Stimulated activated CD8-positive, alpha-beta memory T cell treated with anti-CD3 and anti-CD28 coated beads, Interleukin-15, amount 100 ng/mL, for 24 hours (primary cell): ENCODE results near the gene BCL2L11.
"Not testable (repeated sequence)": the region's sequence is repeated elsewhere in the genome, so short reads cannot be mapped to it uniquely, and the experiment has no call there.

Source experiments
- DNase-seq: peaks from one replicate; pipeline ENCODE4 v3.0.0-alpha.2; 2020; ENCODE audit warnings: low read depth

The BCL2L11 gene, protein sequence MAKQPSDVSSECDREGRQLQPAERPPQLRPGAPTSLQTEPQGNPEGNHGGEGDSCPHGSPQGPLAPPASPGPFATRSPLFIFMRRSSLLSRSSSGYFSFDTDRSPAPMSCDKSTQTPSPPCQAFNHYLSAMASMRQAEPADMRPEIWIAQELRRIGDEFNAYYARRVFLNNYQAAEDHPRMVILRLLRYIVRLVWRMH

GRCh38 chr2:111120253-111121027 is at the start of gene BCL2L11:
BCL2L11 (plus strand) TSS chr2:111120914; CDS start chr2:111123746, 2,832 bp downstream.
- peak; percentile 82 for DNase-seq

DNA sequence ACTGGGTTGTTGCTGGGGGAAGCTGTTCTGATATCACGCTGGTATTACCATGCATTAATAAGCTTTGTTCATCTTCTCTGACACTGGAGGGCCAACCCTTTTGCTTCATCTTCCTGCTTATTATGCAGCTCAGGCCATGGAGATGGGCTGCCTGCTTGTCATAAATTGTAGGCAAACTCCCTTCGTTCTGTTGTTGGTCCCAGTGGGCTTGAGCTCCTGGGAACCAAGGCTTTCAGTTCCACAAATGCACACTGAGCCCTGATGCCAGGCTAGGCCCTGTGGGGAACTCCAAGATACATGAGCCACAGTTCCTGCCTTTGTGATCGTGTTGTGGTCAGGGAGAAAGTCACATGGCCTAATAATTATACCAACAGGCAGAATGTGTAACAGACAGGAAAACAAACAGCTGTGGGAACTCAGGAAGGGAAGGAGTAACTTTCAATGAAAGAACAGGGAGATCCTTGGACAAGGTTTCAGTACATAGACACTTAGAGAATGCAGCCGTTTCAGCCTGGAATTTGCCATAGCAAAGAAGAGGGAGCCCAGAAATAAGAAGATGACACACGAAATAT is 49.0 kb upstream of the BCL2L11 start:
- DNase-seq: no peak

DNA sequence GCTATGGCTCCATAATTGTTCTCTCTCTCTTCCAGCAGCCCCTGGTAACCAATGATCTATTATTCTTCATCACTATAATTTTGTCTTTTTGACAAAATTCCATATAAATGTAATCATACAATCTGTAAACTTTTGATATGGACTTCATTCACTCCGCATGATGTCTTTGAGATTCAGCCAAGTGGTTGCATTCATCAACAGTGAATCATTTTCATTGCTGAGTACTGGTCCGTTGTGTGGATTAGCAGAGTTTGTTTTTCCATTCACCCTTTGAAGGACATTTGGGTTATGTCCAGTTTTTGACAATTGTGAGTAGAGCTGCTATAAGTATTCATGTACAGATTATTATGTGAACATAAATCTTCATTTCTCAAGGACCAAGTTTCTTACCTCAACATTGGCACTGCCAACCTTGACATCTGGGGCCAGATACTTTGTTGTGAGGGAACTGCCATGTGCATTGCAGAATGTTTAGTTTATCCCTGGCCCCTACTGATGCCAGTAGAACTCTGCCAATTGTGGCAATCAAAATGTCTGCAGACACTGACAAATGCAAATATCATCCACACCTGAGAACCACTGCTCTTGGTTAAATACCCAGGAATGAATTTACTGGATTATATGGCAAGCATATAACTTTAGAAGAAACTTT is 48.4 kb upstream of the BCL2L11 start:
- no peak for DNase-seq

DNA sequence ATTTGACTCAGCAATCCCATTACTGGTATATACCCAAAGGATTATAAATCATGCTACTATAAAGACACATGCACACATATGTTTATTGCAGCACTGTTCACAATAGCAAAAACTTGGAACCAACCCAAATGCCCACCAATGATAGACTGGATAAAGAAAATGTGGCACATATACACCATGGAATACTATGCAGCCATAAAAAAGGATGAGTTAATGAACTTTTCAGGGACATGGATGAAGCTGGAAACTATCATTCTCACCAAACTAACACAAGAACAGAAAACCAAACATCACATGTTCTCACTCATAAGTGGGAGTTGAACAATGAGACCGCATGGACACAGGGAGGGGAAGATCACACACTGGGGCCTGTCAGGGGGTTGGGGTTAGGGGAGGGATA is 38.1 kb upstream of the BCL2L11 start:
- DNase-seq: not testable (repeated sequence)

DNA sequence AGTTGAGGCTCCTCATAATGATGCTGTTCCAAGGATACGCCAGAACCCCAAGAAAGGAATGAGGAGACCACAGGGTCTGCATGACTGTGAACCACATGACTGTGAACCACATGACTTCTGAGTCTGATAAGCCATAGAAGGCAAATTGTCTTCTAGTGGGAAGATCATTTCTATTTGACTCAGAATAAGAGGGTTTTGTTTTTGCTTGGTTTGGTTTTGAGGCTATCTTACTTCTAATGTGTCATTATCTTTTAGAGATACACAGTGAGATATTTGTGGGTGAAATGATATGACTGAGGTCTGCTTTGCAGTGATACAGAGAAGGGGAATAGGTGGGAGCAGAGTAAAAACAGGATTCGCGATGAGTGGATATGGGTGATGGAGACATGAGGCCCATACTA is 28.9 kb upstream of the BCL2L11 start:
- DNase-seq: no peak

GRCh38 chr2:111094691-111095090 is 26.0 kb upstream of the BCL2L11 start:
- no peak for DNase-seq

DNA sequence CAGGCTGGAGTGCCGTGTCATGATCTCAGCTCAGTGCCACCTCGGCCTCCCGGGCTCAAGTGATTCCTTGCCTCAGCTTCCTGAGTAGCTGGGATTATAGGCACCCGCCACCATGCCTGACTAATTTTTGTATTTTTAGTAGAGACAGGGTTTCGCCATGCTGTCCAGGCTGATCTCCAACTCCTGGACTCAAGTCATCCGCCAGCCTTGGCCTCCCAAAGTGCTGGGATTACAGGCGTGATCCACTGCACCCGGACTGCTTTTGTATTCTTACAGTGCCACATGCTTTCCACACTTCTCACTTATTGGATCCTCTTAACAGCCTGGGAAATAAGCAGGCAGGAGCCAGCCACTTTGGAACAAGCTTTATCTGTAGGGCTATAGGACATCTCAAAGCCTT is 25.3 kb upstream of the BCL2L11 start:
- DNase-seq: no peak

- DNase-seq: no peak
Observed at GRCh38 chr2:111099402-111099801, 21.3 kb upstream of the BCL2L11 start.

DNA sequence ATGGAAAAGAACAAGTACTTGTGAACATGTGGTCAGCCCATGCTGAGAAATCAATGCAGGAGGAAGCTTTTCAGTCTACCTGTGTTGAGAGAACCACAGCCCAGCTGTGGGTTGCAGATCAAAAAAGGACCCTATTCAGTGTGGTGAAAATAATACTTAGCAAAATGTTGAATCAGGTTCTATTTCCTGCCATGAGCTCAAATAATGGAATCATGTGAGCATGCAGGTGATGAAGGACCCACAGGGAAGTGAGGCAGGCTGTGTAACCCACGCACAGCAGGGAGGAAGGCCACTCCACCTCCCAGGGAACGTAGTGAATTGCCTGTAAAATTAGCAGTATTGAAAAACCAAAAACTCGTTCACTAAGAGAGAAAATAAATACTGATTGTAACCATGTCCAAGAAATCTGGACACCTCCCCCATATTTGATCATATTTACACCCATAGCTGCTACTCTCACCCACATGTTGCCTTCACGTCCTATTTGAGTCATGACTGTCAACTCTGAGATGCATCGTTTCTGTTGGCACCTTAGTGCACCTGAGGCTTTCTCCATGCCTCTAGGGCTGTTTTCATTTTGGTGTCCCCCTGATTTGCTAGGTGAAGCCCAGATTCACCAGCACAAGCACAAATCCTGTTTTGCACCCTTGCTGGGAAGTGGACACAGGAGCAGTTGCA is 20.5 kb upstream of the BCL2L11 start:
- no peak for DNase-seq

DNA sequence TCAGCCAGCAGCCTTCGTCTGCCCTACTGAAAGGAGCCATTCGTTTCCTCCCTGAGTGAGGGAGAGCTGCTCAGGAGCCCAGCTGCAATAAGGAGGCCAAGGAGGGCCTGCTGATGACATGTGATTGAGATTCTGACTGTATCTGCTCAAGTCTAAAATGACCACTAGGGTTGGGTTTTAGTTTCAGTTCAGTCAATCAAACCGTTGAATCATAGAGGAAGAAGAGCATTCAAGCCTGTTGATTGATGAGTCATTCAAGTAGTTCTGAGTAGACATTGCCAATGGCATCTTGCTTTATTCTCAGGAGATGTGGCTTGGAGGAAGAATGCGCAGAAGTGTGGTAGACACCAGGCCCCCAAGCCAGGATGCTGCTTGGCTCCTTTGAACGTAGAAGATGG is 19.9 kb upstream of the BCL2L11 start:
- no peak for DNase-seq

DNA sequence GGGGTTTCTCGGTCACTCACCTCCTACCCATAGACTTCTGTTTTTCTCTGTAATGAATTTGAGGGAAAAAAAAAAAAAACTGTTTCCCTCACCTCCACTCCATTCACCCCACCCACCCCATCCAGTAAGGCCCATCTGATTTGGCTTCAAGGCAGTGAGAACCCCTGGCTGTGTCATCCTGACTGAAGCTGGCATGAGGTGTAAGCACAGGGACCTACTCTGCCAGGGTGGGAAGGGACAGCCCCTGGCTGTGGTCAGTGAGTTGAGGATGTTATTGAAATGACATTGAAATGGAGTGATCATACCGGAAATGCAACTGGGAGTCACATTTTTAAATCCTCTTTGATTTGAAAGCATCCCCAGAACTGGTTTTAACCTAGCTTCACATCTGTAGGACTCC is 19.1 kb upstream of the BCL2L11 start:
- DNase-seq: no peak

- DNase-seq: no peak
Observed at GRCh38 chr2:111102216-111102615, 18.5 kb upstream of the BCL2L11 start.

DNA sequence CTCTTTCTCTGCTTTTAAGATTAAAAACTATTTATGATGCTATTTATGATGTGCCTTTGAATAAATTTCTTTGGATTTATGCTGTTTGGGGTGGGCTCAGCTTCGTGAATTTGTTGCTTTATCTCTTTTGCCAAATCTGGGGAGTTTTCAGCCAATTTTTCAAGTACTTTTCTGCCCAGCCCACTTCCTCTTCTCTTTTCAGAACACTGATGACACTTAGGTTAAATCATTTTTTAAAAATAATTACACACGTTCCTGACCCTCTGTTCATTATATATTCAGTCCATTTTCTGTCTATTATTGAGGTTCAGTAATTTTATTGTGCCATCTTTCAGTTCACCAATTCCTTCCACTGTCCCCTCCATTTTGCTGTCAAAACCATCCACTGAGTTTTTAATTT is 14.8 kb upstream of the BCL2L11 start:
- DNase-seq: no peak

DNA sequence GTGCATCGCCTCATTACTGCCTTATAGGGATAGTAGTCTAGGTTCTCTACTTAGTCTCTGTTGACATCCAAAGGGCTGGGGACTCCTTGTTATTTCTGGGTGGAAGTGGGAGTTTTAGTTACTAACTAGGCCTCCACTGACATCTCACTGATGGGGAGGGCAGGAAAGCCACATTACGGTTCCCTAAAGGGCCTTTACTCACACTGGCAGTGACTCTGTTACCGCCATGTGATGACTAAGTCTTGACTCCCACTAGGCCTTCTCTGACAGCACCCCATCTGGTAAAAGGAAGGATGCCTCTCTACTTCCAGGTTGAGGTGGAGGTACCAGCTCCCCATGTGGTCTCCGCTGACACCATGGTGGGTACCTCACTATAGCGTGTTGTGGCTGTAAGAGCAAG is 14.0 kb upstream of the BCL2L11 start:
- DNase-seq: no peak

DNA sequence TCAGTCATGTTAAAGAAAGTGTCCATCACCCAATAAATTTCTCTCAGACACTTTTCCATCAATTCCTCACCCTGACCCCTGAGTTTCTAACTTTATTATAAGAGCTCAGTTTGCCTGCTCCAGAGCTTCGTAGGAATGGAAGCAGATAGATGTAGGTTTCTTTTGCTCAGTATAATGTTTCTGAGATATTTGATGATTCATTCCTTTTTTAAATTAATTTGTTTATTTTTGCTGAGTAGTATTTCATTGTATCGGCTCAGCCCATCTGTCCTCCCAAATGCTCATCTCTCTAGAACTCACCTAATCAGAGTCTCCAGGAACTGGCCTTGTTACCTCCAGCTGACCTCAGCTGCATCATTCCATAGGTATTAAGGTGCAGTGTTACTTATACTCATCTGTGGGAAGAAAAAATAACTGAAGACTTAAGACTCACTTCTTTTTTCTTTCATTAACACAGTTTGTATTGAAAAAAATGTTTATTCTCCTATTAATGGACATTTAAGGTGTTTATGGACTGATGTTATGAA is 11.9 kb upstream of the BCL2L11 start:
- DNase-seq: no peak

GRCh38 chr2:111111101-111111755 is 9.5 kb upstream of the BCL2L11 start:
- DNase-seq: no peak

- no peak for DNase-seq
Observed at GRCh38 chr2:111113838-111114237, 6.9 kb upstream of the BCL2L11 start.

DNA sequence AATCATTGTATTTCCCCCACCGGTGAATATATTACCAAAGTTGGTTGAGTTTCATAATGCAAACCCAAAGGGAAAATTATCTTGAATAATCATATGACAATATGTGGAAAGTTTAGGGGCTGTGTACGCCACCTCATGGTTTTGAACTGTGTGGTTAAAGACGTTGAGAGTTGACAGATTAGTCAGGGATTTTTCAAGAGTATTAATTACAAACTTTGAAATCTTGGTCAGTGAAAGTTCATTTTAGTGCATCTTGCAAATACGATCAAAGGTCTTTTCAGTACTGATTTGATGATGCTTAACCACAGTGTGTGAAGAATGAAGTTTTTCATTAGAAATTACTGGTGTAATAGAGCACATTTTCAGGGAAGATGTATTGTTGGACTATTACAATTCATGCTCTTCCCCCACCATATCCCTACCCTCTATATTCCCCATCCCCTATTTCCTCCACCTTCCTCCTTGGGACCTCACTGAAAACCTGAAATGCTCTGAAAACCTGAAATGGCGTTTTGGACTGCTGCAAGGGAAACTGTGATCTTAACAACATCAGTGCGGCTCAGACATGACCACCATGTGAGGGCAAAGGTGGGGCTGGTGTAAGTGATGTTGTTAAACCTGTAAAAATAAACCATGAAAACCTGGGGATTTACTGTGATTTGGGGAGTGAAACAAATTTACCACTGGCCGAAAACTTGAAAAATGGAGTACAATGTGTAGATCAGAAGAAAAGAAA is 4.5 kb upstream of the BCL2L11 start:
- no peak for DNase-seq

DNA sequence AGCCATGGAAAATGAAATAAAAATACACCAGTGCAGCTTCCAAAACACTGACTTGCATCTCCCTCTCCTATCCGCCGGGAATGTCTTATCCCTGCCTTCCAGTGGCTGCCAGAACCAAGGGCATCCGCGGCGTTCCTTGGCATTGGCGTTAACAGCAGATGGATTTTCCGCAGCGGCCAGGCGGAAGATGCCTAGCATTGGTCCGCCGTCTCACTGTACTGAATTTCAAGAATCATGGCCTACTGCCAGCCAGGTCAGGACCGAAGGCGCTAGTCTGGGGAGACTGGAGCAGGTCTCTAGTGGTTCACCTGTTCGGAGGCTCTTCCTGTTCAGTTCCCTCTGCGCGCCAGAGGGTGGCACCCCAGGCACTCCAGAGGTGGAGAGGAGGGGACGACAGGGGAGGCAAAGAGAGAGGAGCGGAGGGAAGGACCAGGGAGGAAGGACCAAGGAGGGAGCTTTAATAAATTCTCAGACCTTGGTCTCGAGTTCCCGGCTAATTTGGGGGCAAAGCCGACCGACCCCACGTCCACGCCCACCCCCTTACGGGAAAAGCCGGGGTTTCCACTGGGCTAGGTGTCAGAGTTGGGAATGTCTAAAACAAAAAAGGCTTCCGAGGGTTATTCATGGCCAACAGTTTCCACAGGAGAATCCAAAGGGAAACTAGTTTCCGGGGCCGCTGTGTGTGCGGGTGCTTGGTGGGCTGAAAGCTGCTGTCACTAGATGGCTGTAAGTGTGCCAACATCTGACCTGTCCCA is 3.7 kb upstream of the BCL2L11 start:
- DNase-seq: no peak
